ENCODE data around the gene GARIN5A.
"Not testable (repeated sequence)": the region's sequence is repeated elsewhere in the genome, so short reads cannot be mapped to it uniquely, and the experiment has no call there.

GRCh38 chr19:50473336-50473735 lies 3.3 kb downstream of the GARIN5A start:
- not testable (repeated sequence) for TF ChIP-seq CTCF (IDR thresholded peaks at IDR 0.05; ENCODE audit: low read depth, low read length, poor library complexity, severe bottlenecking); EZH2phosphoT487 (IDR thresholded peaks at IDR 0.05; ENCODE audit: borderline replicate concordance, low read length)

Measured in DOHH2 (cell line).